SK-N-MC (cell line): Measurements from ENCODE around the gene RNF123.

Source experiments
- DNase-seq: peaks from one replicate; pipeline ENCODE4 v3.0.0-alpha.2; 2011; ENCODE audit warnings: low read depth, low spot score
- H3K27ac ChIP-seq: fragments of 200-600 bp; sonication (generic); 2 replicates; pipeline ENCODE4 v1.5.1; 2016; ENCODE audit warnings: mixed run types
- H3K36me3 ChIP-seq: fragments of 200-600 bp; sonication (generic); 2 replicates; pipeline ENCODE4 v1.6.1; 2017; ENCODE audit warnings: antibody characterized with exemption, low read length, mixed read lengths; ENCODE audit not compliant: insufficient read depth
- H3K4me3 ChIP-seq: fragments of 200-600 bp; sonication (generic); 2 replicates; pipeline ENCODE4 v1.5.1; 2016
- H3K9ac ChIP-seq: fragments of 200-600 bp; sonication (generic); 2 replicates; pipeline ENCODE4 v1.8.0; 2017; ENCODE audit warnings: mixed run types, mixed read lengths; ENCODE audit not compliant: insufficient read length
- H3K9me3 ChIP-seq: fragments of 200-600 bp; sonication (generic); 2 replicates; pipeline ENCODE4 v1.6.1; 2017; ENCODE audit warnings: low read depth, mild to moderate bottlenecking, antibody characterized with exemption, low read length, moderate library complexity, mixed read lengths
- EZH2 ChIP-seq: fragments of 200-600 bp; sonication (generic); IDR thresholded peaks from one replicate; pipeline ENCODE4 v1.6.1; 2017; ENCODE audit warnings: antibody characterized with exemption
- FOXP2 ChIP-seq: optimal IDR thresholded peaks from 2 replicates; pipeline ENCODE3; 2011; ENCODE audit warnings: mild to moderate bottlenecking, moderate library complexity; ENCODE audit not compliant: insufficient read depth; ENCODE audit errors: extremely low read length, control extremely low read depth
- POLR2AphosphoS5 ChIP-seq: IDR thresholded peaks from 2 replicates; pipeline ENCODE4 v1.6.1; 2012; ENCODE audit warnings: mild to moderate bottlenecking, low read depth, low read length, borderline replicate concordance

The RNF123 gene

GRCh38 chr3:49654955-49655556 lies 34.3 kb upstream of the RNF123 start:
- Histone ChIP-seq H3K4me3 (no peak overlapping the region), H3K27ac (no peak overlapping the region), H3K9ac (no peak overlapping the region), H3K9me3 (no peaks in the 10 kb centered on the region), H3K36me3 (no peaks in the 10 kb centered on the region)
- TF ChIP-seq EZH2: no peak
- no peak for TF ChIP-seq POLR2AphosphoS5
- no peak for TF ChIP-seq FOXP2
- DNase-seq: no peak

GRCh38 chr3:49655731-49656285 lies 33.5 kb upstream of the RNF123 start:
- no peak for TF ChIP-seq POLR2AphosphoS5
- no peak for TF ChIP-seq FOXP2
- TF ChIP-seq EZH2: no peak
- no peak overlapping the region for H3K27ac ChIP-seq
- DNase-seq: no peak

GRCh38 chr3:49656541-49657112 lies 32.7 kb upstream of the RNF123 start:
- Histone ChIP-seq H3K36me3 (no peaks in the 10 kb centered on the region), H3K4me3 (no peak overlapping the region), H3K27ac (no peak overlapping the region), H3K9me3 (no peaks in the 10 kb centered on the region), H3K9ac (no peak overlapping the region)
- DNase-seq: no peak
- TF ChIP-seq FOXP2 (no peak), POLR2AphosphoS5 (no peak), EZH2 (no peak)

More at GRCh38 chr3:49655731-49656285, 33.5 kb upstream of the RNF123 start:
- Histone ChIP-seq H3K9me3 (no peaks in the 10 kb centered on the region), H3K36me3 (no peaks in the 10 kb centered on the region), H3K9ac (no peak overlapping the region), H3K4me3 (no peak overlapping the region)

GRCh38 chr3:49657208-49657915 lies 32.0 kb upstream of the RNF123 start:
- Histone ChIP-seq H3K4me3 (no peak overlapping the region), H3K36me3 (no peaks in the 10 kb centered on the region), H3K9me3 (no peaks in the 10 kb centered on the region), H3K9ac (no peak overlapping the region), H3K27ac (no peak overlapping the region)
- DNase-seq: no peak
- TF ChIP-seq EZH2 (no peak), FOXP2 (no peak), POLR2AphosphoS5 (no peak)

GRCh38 chr3:49658711-49659110 lies 30.6 kb upstream of the RNF123 start:
- no peak for DNase-seq
- H3K4me3 ChIP-seq: no peak overlapping the region
- no peak overlapping the region for H3K27ac ChIP-seq
- no peaks in the 10 kb centered on the region for H3K36me3 ChIP-seq
- H3K9ac ChIP-seq: no peak overlapping the region
- no peaks in the 10 kb centered on the region for H3K9me3 ChIP-seq
- no peak for TF ChIP-seq EZH2
- TF ChIP-seq POLR2AphosphoS5: no peak
- TF ChIP-seq FOXP2: no peak

GRCh38 chr3:49659756-49660155 lies 29.6 kb upstream of the RNF123 start:
- no peaks in the 10 kb centered on the region for H3K9me3 ChIP-seq
- H3K36me3 ChIP-seq: no peaks in the 10 kb centered on the region
- H3K9ac ChIP-seq: no peak overlapping the region
- H3K27ac ChIP-seq: no peak overlapping the region
- TF ChIP-seq EZH2 (no peak), POLR2AphosphoS5 (no peak), FOXP2 (no peak)
- DNase-seq: no peak
- H3K4me3 ChIP-seq: no peak overlapping the region

GRCh38 chr3:49661281-49661680 lies 28.1 kb upstream of the RNF123 start:
- H3K36me3 ChIP-seq: no peaks in the 10 kb centered on the region
- no peak for DNase-seq
- H3K9me3 ChIP-seq: no peaks in the 10 kb centered on the region
- TF ChIP-seq EZH2 (no peak), POLR2AphosphoS5 (no peak), FOXP2 (no peak)
- no peak overlapping the region for H3K9ac ChIP-seq
- no peak overlapping the region for H3K27ac ChIP-seq
- no peak overlapping the region for H3K4me3 ChIP-seq

- no peak overlapping the region for H3K27ac ChIP-seq
- no peaks in the 10 kb centered on the region for H3K36me3 ChIP-seq
- TF ChIP-seq FOXP2 (no peak), EZH2 (no peak), POLR2AphosphoS5 (no peak)
- DNase-seq: no peak
- H3K9ac ChIP-seq: no peak overlapping the region
- H3K4me3 ChIP-seq: no peak overlapping the region
- no peaks in the 10 kb centered on the region for H3K9me3 ChIP-seq
Observed at GRCh38 chr3:49662021-49662420, 27.3 kb upstream of the RNF123 start.
